ACHN (cell line): ENCODE data around the gene ARFGAP2.
A peak's percentile ranks its signal among the peaks of the same experiment; 100 is the strongest.

Experiments used
- DNase-seq: peaks from one replicate; pipeline ENCODE4 v3.0.0-alpha.2; 2015
- in situ Hi-C: cut with HindIII; loops from 2 replicates; pipeline ENCODE4 v1.10.0; 2017; ENCODE audit warnings: low sequenced_read_pairs, low pct_ligation_motif_present, low pct_unique_long_range_greater_than_20kb

The ARFGAP2 gene

DNA sequence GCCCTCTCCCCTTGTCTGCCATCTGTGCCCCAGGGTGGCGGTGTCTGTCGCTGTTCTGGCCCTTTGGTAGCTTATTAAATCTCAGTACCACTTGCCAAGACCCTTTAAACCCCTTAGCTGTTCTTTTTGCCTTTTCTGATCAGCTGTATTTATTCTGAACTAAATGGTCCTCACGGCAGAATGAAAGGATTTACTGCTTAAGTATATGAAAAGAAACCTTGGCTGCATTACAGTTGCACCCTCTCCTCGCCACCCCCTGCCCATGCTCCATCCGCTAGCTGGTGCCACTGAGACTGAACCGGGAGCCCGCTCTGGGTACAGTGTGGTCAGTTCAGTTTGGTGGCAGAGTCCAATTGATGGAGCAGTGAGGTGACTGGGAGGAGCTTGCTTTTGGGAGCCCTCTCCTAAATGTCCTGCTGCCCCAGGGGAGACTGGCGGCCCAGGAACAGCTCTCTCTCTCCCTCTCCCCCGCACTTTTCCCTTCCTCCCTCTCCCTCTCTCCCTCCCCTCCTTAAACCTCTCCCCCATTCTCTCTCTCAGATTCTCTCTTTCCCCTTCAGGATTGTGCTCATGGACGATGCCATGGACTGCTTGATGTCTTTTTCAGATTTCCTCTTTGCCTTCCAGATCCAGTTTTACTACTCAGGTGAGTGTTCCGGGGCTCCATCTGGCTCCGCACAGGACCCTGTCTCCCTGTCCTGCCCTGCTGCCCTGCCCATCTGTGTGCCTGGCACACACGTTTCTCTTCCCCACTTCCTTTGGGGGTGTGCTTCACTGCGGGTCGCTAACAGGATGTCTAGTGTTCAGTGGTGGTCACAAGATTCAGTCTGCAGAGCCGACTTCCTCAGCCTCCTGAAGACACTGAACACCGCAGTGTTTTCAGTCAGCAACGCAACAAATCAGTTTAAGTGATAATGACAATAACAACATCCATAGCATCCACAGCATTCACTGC, 21.8 kb downstream of the ARFGAP2 start:
- in situ Hi-C loops, result no loop called here

DNA sequence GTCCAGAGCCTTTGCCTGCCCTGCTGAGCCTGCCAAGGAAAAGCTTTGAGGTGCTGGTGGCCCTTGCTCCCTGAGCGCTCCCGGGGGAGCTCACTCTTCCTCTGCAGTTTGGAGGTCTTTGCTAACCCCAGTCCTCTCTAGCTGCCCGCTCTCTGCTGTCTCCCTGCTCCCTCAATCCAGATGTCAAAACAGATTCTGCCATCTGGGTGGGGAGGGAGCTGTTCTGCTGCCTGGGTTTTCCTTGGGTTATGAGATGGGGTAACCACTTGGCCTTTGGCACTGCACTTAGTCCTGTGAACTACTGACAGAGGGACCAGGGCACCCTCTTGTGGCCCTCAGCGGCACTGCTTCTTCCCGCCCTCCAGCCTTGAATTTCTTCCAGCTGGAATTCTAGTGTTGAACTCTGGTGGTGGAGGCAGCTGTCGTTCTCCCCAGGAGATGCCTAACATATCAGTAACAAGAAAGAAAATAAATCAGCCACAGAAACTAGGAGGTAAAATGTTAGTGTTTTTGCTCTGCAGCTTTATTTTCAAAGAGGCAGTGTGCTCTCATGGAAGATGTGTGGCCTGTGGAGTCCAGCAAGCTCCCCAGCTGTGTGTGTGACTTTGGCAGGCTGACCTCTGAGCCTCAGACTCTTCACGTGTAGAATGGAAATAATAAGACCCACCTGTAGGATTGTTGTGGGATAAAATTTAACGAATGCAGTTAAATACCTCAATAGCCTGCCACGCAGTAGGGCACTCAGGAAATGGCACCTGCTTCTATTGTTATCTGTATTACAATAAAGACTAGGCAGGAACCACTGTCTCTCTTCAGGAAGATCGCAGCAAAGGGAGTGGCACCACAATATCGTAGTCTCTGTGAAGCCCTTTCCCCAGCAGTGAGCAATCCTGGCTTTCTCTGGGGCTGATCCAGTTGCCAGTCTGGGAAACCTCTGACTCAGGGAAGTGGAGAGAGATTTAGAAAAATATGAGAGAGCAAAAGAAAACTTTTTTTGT, 23.4 kb downstream of the ARFGAP2 start:
- in situ Hi-C loops, result no loop called here
- peak; percentile 64 for DNase-seq

More for the DNA sequence above, 21.8 kb downstream of the ARFGAP2 start:
- no peak for DNase-seq

DNA sequence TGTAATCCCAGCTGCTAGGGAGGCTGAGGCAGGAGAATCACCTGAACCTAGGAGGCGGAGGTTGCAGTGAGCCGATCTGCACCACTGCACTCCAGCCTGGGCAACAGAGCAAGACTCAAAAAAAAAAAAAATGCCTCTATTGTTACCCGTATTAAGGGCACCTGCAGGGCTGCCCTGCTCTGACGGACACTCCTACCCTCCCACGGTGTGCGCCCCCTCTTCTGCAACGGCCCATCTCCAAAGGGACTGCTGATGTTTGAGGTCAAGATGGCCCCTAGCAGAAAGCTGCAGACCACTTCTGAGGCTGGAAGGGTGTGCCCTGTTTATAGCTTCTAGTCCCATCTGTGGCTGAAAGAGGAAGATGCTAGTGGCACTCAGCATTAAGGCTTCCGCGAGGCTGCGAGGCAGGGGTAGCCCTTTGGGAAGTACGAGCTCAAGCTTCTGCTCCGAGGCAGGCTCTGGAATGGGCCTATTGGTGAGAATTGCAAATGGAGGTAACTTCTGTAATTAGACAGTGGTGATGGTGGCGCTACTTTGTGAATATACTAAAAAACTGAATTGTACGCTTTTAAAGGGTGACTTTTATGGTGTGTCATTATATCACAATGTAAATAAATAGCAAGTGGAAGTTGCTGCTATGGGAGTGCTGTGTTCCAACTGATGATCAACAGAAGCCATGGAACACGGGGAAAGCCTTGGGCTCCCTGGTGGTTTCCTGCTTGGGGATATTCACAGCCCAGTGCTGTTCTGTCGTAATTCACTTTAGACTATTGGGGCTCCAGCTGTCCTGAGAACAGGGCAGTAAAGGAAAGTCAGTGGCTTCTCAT, 24.3 kb downstream of the ARFGAP2 start:
- DNase-seq, result no peak
- in situ Hi-C loops, result no loop called here

DNA sequence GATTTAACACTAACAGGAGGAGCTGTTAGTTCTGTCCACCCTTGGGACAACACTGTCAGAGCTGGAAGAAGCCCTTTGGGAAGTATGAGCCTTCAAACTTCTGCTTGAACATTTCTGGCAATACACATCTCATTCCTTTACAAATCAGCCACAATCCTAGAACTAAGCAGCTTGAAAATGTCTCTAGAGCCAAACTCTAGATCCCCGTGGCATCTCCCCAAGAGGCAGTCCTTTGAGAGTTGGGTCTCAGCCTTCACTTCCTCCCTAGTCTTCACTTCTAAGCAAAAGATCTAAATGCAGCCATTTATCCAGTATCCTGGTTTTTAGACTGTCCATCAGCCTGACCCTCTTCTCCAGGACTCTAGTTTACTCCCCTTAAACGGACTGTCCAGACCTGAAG, 26.9 kb downstream of the ARFGAP2 start:
- no peak for DNase-seq
- in situ Hi-C loops, result no loop called here

DNA sequence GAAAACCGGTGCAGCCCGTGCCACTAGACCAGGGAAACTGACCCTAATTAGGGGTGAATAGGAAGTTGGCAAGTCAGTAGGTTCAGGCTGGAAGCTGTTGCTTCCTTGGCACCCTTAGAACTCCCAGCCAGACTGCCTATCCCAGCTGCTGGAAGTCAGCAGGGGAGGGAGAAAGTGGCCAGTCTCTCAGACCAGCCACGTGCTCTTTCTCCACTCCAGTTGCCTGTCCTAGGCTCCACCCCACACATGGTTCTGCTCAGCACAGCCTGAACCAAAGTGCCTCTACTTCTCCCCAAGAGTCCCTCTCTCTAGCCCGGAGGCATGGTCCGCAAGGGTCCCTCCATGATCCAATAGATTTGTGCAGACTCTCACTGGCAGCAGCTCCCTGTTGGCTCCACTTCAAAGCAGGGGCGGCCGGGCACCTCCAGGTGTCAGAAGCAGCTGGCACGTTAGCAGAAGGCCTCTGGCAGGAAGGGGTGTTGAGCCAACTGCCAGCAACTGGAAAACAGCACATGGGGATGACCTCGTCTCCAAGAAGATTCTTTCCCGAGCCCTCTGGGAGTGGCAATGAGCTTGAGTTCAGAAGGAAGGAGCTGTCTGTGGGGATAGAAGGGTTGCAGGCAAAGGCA, 27.7 kb downstream of the ARFGAP2 start:
- in situ Hi-C loops, result no loop called here
- DNase-seq, result no peak

DNA sequence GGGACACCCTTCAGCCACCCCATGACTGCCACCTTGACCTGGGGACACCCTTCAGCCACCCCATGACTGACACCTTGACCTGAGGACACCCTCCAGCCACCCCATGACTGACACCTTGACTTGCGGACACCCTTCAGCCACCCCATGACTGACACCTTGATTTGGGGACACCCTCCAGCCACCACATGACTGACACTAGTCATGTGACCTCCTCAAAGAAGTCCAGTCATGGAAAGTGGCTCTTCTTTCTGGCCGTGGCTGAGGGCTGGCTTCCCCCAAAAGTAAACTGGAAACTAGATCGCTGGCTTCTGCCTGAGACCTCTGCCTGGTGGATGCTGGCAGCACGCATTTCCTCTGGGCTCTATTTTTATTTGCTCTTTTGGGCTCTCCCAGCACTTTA, 28.4 kb downstream of the ARFGAP2 start:
- in situ Hi-C loops, result no loop called here

DNA sequence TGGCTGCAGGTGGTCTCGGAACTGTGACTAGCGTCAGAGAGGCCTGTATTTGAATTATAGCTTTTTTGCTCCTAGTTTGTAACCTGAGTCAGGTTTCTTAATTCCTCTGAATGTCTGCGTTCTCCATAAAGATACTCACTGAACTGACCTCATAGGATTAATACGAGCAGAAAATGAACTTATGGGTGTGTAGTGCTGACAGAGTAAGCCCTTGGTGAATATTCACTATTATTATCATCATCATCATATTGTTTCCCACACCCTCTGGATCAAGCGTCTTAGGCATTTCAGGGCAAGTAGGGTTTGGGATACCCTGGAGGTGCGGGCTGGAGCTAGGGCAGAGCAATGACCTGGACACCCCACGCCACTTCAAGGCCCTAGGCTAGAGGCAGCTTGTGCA, 29.0 kb downstream of the ARFGAP2 start:
- in situ Hi-C loops, result no loop called here
- DNase-seq, result no peak

More for the DNA sequence above, 28.4 kb downstream of the ARFGAP2 start:
- no peak for DNase-seq

DNA sequence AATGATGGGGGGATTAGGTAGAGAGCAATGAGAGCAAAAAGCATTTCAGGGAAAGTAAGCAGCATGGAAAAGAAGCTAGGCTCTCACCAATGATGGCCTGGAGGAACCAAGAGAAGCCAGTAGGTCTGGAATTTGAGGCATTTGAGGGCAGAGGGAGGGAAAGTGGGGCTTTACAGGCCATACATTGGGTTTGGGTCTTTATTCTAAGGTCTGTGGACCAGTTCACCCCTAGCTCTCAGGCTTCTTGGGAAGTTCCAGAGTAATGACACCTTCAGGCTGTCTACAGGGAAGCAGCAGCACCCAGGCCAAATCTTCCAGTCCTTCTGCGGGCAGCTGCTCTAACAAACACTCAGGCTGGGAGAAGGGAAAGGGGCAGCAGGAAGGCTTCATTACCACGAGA, 29.4 kb downstream of the ARFGAP2 start:
- DNase-seq, result no peak
- in situ Hi-C loops, result no loop called here

DNA sequence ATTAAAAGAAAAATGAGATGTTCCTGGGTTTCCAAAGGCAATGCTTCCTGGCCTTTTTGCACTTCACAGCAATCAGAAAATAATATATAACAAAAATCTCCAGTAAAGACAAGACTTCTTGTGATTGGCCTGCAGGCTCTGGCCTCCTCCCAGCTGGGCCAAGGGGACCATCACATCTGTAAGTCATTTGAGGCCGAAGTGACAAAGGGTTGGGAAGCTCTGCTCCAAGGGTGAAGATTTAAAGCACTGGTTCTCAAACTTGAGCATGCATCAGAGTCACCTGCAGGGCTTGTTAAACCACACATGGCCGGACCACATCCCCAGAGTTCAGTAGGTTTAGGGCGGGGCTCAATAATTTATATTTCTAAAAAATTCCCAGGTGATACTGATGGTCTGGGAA, 32.1 kb downstream of the ARFGAP2 start:
- DNase-seq, result no peak
- in situ Hi-C loops, result no loop called here

DNA sequence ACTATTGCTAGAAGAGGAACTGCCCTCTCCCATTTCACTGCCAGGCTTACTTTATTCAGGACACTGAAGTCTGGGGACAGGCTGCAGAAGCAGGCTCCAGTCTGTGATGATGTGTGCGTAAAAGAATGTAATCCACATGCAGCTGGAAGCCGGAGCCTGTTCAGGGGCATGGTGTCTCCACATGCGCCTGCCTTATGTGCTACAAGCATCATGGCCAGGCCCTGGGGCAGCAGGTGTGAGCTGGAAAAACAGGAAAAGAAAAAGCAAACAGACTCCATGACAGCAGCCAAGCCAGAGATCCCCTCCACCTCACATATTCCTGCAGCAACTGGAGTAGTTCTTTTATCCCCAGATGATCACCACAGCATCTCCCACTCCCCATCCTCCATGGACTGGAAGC, 33.4 kb downstream of the ARFGAP2 start:
- no peak for DNase-seq
- in situ Hi-C loops, result no loop called here

DNA sequence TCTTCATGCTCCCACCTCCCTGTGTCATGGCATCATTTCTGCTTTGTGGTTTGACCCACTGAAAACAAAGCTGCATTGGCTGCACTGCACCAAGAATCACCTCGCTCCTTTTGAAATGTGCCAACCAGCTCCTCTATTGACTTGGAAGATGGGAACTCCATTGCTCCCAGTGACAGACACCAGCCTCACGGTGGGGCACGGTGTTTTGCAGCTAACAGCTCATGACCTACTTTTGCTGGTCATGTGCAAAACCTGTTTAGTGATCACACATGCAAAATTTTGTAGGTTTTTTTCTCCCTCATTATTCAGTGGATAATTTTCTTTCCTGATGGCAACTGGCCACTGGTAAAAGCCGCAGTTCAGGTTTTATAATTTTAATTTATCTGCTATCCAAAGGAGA, 36.8 kb downstream of the ARFGAP2 start:
- in situ Hi-C loops, result no loop called here
- DNase-seq, result no peak

DNA sequence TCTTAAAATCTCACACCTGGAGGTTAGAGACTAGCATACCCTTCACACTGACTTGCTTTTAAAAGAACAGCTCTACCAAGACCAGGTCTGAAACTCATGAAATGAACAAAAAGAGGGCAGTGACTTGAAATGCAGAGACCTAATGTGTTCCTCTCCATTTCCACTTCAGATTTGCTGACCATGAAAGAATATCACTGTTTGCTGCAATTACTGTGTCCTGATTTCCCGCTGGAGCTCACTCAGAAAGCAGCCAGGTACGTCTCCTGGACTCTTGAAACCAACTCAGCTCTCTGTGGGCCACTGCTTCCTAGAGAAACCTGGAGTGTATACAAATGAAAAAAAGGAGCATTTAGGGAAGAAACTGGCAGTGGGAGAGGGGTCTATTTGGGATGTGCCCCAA, 39.2 kb downstream of the ARFGAP2 start:
- no peak for DNase-seq
- in situ Hi-C loops, result no loop called here

DNA sequence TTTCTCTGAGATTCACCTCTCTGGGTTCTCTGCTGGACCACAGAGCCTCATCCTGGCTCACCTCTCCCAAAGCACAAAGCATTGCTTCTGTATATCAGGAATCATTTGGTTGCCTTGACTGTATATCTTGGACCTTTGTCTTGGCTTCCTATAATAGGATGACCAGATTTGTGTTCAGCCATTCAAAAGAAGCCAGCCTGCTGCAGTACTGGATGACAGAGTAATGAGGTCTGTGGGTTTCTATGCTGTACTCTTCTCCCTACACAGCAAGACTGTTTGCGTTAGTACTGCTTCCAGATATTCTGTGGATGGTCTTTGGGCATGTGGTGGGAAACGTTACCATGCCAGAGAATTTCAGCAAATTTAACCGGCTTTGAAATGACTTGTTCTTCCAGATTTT, 39.8 kb downstream of the ARFGAP2 start:
- no peak for DNase-seq
- in situ Hi-C loops, result no loop called here

DNA sequence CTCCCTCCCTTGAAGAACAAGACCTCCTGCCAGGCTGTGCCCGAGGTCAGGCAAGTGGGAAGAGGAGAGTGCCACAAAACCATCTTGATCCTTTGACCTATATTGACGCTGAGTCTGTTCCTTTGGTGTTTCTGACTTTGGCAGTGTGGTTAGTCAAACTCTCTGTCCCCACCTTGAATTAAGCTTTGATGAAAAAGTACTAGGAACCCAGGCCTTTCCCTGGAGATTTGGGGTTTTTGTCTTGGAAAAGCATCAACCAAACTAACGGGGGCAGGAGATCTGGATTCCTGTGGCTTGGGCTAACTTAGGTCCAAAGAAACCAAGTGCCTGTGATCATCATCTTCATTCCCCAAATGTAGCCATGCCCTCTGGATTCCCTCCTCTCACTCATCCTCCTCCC, 40.4 kb downstream of the ARFGAP2 start:
- in situ Hi-C loops, result no loop called here
- no peak for DNase-seq

DNA sequence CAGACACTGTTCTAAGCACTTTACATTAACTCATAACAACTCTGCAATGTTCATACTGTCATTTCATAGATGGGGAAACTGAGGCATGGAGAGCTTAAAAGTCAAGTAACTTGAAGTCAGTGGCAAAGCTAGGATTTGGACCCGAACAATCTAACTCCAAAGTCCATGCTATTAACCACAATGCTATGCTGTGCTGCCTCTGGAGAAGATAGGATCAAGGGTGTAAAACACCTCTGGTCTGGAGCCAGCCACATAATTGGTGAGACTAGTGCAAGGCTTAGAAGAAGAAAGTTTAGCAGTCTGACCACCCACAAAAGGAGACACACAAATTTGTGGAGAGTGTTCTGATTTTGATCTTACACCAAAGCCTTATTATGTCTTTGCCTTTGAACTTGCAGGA, 43.7 kb downstream of the ARFGAP2 start:
- in situ Hi-C loops, result no loop called here
- no peak for DNase-seq

DNA sequence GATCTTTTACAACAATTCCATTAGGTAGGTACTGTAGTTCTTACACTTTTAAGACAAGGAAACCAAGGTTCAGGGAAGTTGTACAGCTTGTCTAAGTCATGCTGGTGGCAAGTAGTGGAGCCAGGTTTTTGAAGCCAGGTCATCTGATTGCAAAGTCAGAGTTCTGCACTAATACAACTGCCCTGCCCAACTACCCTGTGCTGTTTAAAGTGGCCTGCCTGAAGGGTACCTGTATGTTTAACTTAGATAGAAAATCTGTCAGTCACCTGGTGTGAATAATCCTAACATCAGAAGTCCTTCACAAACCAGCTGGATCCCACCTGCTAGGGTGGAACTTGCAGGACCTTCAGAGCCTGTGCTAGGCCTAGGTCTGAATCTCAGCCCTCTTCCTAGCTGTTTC, 44.2 kb downstream of the ARFGAP2 start:
- in situ Hi-C loops, result no loop called here
- no peak for DNase-seq

DNA sequence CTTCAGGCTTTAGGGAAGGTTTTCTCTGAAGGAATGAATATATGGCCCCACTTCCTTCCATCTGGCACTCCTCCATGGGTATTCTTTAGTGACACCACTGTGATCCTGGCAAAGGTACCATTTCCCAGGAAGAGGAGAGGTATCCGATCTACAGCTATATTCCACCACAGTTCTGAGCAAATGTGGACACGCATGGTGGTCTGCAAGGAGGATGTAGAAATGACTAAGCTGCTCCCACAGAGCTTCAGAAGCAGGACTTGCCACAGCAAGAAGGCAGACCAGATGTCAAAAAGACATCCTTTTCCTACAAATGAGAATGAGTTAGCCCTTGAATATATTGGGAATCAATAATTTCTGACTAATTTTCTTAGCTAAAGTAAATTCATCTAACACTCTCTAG, 45.5 kb downstream of the ARFGAP2 start:
- in situ Hi-C loops, result no loop called here
- no peak for DNase-seq

DNA sequence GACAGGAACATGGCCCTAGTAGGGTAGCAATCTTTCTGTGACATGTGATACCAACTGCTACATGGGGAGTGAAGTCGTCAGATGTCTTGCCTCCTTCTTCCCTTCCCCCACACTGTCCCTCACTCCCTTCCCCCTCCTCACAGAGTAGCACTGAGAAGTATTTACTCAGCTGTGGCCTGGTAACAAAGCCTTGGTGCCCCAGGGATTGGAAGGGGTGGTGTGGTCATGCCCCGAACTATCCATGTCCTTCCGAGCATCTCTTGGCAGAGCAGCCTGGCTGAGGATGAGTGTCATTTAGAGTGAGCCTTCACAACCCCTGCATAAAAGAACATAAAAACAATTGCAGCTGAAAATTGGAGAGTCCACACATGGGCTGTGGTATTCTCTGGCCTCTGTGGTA, 46.1 kb downstream of the ARFGAP2 start:
- in situ Hi-C loops, result no loop called here
- DNase-seq, result no peak
